ENCODE data around the gene COL4A4.

GRCh38 chr2:227010433-227010832, 153.6 kb downstream of the COL4A4 start:
- TF ChIP-seq POLR2A (IDR thresholded peaks at IDR 0.05; ENCODE audit: low read depth) (no peak), CTCF (IDR thresholded peaks at IDR 0.05) (no peak), EP300 (IDR thresholded peaks at IDR 0.05) (no peak)

Data from esophagus muscularis mucosa (tissue), 4 donors.